ENCODE results near the gene TRMT10B.

TRMT10B gene, protein sequence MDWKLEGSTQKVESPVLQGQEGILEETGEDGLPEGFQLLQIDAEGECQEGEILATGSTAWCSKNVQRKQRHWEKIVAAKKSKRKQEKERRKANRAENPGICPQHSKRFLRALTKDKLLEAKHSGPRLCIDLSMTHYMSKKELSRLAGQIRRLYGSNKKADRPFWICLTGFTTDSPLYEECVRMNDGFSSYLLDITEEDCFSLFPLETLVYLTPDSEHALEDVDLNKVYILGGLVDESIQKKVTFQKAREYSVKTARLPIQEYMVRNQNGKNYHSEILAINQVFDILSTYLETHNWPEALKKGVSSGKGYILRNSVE

DNA sequence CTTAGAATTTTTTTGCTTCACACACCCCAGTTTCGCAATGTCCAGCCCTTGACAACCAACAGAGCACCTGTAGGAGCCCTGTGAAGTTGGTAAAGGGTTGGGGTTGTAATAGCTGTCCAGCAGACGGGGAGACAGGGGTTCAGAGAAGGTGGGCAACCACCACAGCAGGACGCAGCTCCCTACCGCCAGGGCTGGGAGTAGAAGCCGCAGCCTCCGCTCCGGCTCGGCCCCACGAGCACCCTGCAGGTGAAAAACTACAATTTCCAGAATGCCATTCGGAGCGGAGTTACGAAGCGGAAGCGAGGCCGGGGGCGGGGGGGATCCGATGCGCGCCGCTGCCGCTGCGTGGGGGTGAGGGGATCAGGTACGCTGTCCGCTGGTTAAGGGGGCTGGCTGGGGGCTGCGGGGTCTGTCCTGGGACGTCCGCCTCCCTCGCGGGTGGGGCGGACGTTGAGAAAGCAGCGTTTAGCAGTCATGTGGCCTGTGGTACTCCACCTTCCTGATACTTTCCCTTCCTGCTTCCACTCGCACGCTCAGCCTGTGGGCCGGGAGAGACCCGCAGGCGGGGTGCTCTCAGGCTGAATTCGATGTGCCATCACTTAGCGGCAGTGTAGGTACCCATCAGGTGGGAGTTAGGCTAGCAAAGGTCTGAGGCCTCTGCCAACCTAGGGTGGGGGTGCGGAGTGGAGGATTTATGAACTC lies at the start of gene TRMT10B:
Gene TRMT10B, plus strand, starts transcription at position 317 of the 702 bp plus-strand sequence. CDS start 8,127 bp downstream, outside the sequence.
- DNase-seq (ENCODE audit: low read depth), result no peak
- TF ChIP-seq, protein P1, sequence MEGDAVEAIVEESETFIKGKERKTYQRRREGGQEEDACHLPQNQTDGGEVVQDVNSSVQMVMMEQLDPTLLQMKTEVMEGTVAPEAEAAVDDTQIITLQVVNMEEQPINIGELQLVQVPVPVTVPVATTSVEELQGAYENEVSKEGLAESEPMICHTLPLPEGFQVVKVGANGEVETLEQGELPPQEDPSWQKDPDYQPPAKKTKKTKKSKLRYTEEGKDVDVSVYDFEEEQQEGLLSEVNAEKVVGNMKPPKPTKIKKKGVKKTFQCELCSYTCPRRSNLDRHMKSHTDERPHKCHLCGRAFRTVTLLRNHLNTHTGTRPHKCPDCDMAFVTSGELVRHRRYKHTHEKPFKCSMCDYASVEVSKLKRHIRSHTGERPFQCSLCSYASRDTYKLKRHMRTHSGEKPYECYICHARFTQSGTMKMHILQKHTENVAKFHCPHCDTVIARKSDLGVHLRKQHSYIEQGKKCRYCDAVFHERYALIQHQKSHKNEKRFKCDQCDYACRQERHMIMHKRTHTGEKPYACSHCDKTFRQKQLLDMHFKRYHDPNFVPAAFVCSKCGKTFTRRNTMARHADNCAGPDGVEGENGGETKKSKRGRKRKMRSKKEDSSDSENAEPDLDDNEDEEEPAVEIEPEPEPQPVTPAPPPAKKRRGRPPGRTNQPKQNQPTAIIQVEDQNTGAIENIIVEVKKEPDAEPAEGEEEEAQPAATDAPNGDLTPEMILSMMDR (conservative IDR thresholded peaks at IDR 0.05; ENCODE audit: low read depth, low read length), result no peak
- H3K4me3 ChIP-seq (ENCODE audit: low read length), result peak within 1 kb of the TSS; percentile 86

DNA sequence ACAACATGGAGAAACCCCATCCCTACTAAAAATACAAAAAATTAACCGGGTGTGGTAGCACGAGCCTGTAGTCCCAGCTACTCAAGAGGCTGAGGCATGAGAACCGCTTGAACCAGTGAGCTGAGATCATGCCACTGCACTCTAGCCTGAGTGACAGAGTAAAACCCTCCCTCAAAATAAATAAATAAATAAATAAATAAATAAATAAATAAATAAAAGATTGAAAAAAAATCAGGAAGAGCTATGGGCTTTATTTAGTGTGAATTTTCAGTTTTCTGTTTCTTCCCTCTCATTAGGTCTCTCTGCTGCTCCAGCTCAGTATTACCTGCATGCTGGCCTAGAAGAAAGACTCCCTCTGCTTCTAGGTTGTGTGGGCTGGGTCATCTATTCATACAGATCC lies 47.8 kb upstream of the TRMT10B start:
- no peak overlapping the region for H3K4me3 ChIP-seq (ENCODE audit: low read length)
- DNase-seq (ENCODE audit: low read depth), result no peak
- TF ChIP-seq, protein P1 (conservative IDR thresholded peaks at IDR 0.05; ENCODE audit: low read depth, low read length), result no peak

DNA sequence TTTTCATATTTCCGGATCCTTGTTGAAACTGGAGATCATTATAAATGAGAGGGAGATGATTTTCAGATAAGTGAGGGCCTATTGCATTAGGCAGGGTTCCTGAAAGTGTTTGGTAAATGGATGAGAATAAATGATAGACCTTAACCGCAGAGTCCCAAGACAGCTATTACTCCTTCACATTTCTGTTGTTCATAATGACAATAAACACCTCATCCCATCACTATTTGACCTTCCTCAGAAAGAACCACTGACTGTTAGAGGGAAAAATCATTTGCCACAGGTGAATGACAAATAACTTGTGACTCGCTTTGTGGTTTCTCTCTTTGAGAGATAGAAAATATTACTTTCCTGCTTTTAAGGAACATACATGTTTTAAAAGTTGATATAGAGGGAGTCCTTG lies 47.3 kb upstream of the TRMT10B start:
- DNase-seq (ENCODE audit: low read depth), result no peak
- no peak overlapping the region for H3K4me3 ChIP-seq (ENCODE audit: low read length)
- TF ChIP-seq, protein P1 (conservative IDR thresholded peaks at IDR 0.05; ENCODE audit: low read depth, low read length), result no peak

DNA sequence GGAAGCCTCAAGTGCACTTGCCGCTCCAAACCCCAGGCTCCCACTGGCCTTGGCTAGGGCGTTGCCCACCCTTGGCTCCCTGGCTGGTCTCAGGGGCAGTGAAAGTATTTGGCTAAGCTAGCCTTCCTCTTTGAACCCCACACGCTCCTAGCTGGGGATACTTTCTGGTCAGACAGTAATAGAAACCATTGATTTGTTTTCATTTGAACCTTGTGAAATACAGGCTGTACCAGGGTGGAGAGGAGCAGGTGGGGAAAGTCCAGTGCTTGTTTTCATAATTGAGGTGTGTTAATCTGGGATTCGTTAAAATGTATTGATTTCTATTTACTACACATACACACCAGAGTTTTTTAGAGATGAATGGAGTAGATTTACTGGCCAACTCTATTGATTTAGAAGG lies 45.9 kb upstream of the TRMT10B start:
- no peak overlapping the region for H3K4me3 ChIP-seq (ENCODE audit: low read length)
- TF ChIP-seq, protein P1 (conservative IDR thresholded peaks at IDR 0.05; ENCODE audit: low read depth, low read length), result no peak
- no peak for DNase-seq (ENCODE audit: low read depth)

DNA sequence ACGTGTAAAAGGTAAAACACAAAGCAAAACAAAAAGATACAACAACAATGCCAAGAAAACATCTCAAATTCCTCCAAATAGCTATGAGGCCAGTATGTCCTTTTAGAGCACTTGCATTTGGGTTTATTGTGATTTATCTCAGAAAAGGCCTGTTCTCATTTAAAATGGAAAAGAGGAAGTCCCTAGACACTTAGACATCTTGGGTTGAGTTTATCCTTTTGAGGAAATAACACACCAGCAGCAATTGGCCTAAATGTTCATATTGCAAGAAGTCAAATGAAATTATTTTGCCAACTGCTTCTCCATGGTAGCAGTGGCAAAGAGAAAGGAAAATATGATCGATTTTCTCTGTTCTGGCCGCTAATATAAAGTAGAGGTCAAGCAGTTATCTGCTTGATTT lies 43.6 kb upstream of the TRMT10B start:
- no peak overlapping the region for H3K4me3 ChIP-seq (ENCODE audit: low read length)
- TF ChIP-seq, protein P1 (conservative IDR thresholded peaks at IDR 0.05; ENCODE audit: low read depth, low read length), result no peak
- no peak for DNase-seq (ENCODE audit: low read depth)

DNA sequence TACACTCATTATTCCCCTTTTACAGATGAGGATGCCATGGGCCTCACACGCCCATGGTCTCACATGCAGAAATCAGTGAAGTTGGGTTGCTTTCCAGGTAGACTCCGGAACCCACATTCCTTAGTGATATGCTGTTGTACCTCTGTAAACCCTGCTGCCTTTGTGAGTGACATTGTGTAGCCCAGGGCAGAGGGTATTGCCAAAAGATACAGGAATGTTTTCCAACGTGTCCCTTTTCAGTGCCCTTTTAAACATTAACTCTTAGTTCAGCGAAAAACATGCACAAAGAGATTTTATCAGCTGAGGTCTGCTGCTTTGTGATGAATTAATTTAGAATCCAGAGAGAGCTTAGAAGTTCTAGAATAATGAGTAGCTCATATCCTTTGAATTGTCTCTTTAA lies 38.3 kb upstream of the TRMT10B start:
- H3K4me3 ChIP-seq (ENCODE audit: low read length), result no peak overlapping the region
- DNase-seq (ENCODE audit: low read depth), result no peak
- TF ChIP-seq, protein P1 (conservative IDR thresholded peaks at IDR 0.05; ENCODE audit: low read depth, low read length), result no peak
